Stimulated activated CD8-positive, alpha-beta memory T cell treated with anti-CD3 and anti-CD28 coated beads, Interleukin-12 subunit alpha, Interleukin-12 subunit beta, amount 100 ng/mL, for 1 hour (primary cell): ENCODE results near the gene SUPT3H.

ENCODE experiments used
- DNase-seq: peaks from one replicate; pipeline ENCODE4 v3.0.0-alpha.2; 2020; ENCODE audit warnings: low read depth

The SUPT3H gene

GRCh38 chr6:44789061-44789460 lies 588.7 kb downstream of the SUPT3H start:
- DNase-seq = no peak

- no peak for DNase-seq
Measured at GRCh38 chr6:44788387-44788981, 589.2 kb downstream of the SUPT3H start.

GRCh38 chr6:44787254-44787834 lies 590.4 kb downstream of the SUPT3H start:
- DNase-seq = no peak

GRCh38 chr6:44785130-44785529 lies 592.6 kb downstream of the SUPT3H start:
- no peak for DNase-seq

- DNase-seq = no peak
Measured at GRCh38 chr6:44784195-44784594, 593.5 kb downstream of the SUPT3H start.

- no peak for DNase-seq
Measured at GRCh38 chr6:44782892-44783291, 594.8 kb downstream of the SUPT3H start.

- DNase-seq = no peak
Measured at GRCh38 chr6:44781912-44782597, 595.7 kb downstream of the SUPT3H start.

GRCh38 chr6:44780161-44780560 lies 597.6 kb downstream of the SUPT3H start:
- no peak for DNase-seq

GRCh38 chr6:44779130-44779826 lies 598.5 kb downstream of the SUPT3H start:
- no peak for DNase-seq
